ENCODE data around the gene EEFSEC. TPM values are rescaled to one million over a fixed set of nuclear protein-coding genes. Genes with fewer than 3 reads are reported as not detected.

The EEFSEC gene
- total RNA-seq, 1 donor from 2014 or later = 23.4 TPM

DNA sequence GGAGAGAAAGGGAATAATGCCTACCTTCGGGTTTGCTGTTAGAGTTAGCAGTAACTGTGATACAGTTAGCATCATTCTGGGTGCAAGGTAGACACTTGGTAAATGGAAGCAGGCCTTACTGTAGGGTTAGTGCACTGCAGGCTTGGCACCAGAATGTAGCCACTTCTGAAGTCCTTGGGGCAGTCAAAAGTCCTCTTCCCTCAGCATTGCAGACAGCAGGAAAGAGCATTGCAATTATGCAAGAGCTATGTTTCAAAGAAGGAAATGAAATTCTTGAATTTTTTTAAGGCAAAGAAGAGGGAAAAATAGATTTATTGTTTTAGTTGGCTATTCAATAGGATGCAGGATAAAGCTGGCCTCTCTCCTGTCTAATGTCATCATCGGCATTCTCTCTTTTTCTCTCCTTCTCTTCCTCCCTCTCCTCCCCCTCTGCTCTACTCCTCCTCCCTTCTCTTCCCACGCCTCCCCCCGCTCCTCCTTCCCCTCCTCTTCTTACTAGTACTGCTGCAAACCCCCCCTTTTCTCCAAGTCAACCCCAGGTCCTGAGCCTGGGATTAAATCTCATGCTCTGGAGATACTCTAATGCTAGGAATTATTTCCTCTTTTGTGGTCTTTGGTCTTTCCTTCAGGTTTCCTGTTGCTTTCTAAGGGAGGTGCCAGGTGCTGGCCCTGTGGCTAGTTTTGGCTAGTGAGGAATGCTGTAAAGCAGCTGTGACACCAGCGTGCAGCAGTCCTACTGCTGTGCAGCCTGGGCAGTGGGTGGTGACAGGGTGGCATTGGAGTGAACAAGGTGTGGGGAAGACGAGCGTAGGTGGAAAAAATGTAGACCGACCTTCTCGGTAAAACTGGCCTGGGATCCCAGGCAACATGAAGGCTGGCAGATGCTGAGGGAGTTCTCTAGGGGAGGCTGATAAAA, 21.7 kb downstream of the EEFSEC start:
- Mint-ChIP-seq H3K27ac (ENCODE audit: unreplicated experiment) (no peak overlapping the region), H3K9me3 (no peaks in the 10 kb centered on the region), H3K4me3 (no peak overlapping the region), H3K4me1 (peaks cover 43% of the 10 kb centered on the region), H3K36me3 (ENCODE audit: low read depth) (no peaks in the 10 kb centered on the region), H3K27me3 (ENCODE audit: low read depth) (no peaks in the 10 kb centered on the region)
- TF ChIP-seq, protein P1, sequence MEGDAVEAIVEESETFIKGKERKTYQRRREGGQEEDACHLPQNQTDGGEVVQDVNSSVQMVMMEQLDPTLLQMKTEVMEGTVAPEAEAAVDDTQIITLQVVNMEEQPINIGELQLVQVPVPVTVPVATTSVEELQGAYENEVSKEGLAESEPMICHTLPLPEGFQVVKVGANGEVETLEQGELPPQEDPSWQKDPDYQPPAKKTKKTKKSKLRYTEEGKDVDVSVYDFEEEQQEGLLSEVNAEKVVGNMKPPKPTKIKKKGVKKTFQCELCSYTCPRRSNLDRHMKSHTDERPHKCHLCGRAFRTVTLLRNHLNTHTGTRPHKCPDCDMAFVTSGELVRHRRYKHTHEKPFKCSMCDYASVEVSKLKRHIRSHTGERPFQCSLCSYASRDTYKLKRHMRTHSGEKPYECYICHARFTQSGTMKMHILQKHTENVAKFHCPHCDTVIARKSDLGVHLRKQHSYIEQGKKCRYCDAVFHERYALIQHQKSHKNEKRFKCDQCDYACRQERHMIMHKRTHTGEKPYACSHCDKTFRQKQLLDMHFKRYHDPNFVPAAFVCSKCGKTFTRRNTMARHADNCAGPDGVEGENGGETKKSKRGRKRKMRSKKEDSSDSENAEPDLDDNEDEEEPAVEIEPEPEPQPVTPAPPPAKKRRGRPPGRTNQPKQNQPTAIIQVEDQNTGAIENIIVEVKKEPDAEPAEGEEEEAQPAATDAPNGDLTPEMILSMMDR (conservative IDR thresholded peaks at IDR 0.05) = no peak
- DNase-seq (ENCODE audit: low read depth, low spot score) = no peak

DNA sequence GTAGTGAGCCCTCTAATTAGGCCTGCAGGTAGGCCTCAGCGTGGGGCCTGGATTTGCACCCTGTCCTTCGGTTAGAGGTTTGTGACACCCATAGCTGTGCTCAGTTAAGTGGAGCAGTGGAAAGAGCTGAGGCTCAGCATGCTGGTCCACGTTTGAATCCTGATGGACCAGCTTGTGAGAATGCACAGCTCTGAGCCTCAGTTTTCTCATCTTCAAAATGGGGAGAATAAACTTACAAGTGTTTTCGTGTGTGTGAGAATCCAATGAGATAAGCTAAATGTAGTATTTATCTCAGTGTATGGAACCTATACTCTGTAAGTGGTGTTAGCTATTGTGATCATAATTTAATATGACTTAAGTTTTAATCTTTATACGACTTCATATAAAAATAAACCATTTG, 22.5 kb downstream of the EEFSEC start:
- no peaks in the 10 kb centered on the region for H3K27me3 Mint-ChIP-seq (ENCODE audit: low read depth)
- no peaks in the 10 kb centered on the region for H3K36me3 Mint-ChIP-seq (ENCODE audit: low read depth)
- H3K27ac Mint-ChIP-seq (ENCODE audit: unreplicated experiment) = no peak overlapping the region
- peaks cover 41% of the 10 kb centered on the region for H3K4me1 Mint-ChIP-seq
- DNase-seq (ENCODE audit: low read depth, low spot score) = no peak
- no peaks in the 10 kb centered on the region for H3K9me3 Mint-ChIP-seq
- no peak overlapping the region for H3K4me3 Mint-ChIP-seq
- TF ChIP-seq, protein P1 (conservative IDR thresholded peaks at IDR 0.05) = no peak

DNA sequence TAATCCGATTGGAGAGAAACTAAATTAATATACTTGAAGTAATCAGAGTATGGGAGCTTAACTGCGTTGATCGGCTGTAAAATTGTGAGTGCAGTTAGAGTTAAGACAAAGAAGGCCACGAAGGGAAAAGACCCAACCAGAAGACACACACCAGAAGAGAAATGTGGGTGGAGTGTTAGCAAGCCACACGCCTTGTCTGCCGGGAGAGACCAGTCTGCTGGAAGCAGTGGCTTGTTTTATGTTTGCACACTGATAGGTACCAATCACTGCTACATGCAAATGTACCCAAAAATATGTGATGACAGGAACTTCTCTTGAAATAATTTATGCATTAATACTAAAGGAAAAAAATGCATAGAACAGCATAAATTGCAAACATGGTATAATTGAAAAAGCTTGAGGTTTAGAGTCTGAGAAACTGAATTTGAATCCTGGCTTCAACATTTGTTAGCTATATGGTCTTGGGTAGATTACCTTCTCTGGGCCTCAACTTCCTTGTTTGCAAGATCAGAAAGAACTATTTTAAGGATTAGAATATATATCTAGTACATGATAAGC, 23.1 kb downstream of the EEFSEC start:
- Mint-ChIP-seq H3K9me3 (no peaks in the 10 kb centered on the region), H3K4me3 (no peak overlapping the region), H3K4me1 (peaks cover 35% of the 10 kb centered on the region), H3K27me3 (ENCODE audit: low read depth) (no peaks in the 10 kb centered on the region), H3K27ac (ENCODE audit: unreplicated experiment) (no peak overlapping the region), H3K36me3 (ENCODE audit: low read depth) (no peaks in the 10 kb centered on the region)
- DNase-seq (ENCODE audit: low read depth, low spot score) = no peak
- TF ChIP-seq, protein P1 (conservative IDR thresholded peaks at IDR 0.05) = no peak

DNA sequence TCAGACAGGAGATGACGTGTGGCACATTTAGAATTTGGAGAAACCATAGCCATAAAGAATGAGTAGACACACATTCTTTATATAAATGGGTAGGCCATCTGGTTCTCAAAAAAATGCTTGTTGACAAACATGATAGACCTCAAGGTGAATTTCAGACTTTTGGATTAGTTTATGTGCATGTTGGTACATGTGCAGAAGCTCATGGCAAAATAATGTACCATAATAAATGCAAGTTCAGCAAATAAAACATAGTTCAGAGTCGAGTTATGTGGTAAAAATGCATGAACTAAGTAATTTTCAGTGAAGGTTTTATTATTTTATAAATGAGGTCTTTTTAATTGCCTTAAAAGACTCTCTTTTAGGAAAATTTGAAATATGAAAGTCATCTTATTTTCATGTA, 24.6 kb downstream of the EEFSEC start:
- no peaks in the 10 kb centered on the region for H3K36me3 Mint-ChIP-seq (ENCODE audit: low read depth)
- no peaks in the 10 kb centered on the region for H3K9me3 Mint-ChIP-seq
- H3K27ac Mint-ChIP-seq (ENCODE audit: unreplicated experiment) = no peak overlapping the region
- H3K4me1 Mint-ChIP-seq = peaks cover 33% of the 10 kb centered on the region
- no peaks in the 10 kb centered on the region for H3K27me3 Mint-ChIP-seq (ENCODE audit: low read depth)
- no peak for DNase-seq (ENCODE audit: low read depth, low spot score)
- TF ChIP-seq, protein P1 (conservative IDR thresholded peaks at IDR 0.05) = no peak
- H3K4me3 Mint-ChIP-seq = no peak overlapping the region

DNA sequence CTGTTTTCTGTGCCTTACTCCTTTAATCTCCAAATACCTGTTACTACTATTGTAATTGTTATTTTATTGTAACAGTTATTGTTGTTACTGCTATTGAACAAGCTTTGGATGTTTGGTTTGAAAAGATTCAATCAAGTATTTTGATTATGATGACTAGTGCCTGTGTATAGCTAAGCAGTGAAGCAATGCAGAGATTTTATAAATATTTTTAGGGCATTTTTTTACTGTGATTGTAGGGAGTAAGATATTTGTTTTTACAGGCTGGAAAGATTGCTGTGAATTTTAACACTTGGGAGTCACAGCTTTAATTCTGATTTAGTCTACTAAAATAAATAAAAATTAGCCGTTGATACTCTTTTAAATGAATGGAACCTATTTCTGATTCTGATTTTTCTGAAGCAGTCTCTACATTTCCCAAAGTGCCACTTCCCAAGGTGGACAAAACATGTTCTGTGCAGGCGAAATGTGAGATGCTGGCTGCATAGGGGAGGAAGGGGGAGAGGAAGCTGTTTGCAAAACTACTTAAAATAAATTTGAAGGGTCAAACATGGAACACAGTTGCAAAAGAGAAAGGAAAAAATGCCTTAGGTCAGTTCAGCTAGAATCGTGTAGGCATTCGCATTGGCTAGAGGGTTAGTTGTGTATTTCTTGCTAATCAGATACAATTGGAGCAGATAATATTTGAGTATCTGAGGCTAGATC, 25.7 kb downstream of the EEFSEC start:
- H3K27ac Mint-ChIP-seq (ENCODE audit: unreplicated experiment) = no peak overlapping the region
- H3K27me3 Mint-ChIP-seq (ENCODE audit: low read depth) = no peaks in the 10 kb centered on the region
- H3K4me1 Mint-ChIP-seq = peaks cover 28% of the 10 kb centered on the region
- no peak for DNase-seq (ENCODE audit: low read depth, low spot score)
- no peaks in the 10 kb centered on the region for H3K9me3 Mint-ChIP-seq
- no peaks in the 10 kb centered on the region for H3K36me3 Mint-ChIP-seq (ENCODE audit: low read depth)
- TF ChIP-seq, protein P1 (conservative IDR thresholded peaks at IDR 0.05) = no peak
- no peak overlapping the region for H3K4me3 Mint-ChIP-seq
